Naive B cell (primary cell): Measurements from ENCODE around the gene ABCC10. TPM values are rescaled to one million over a fixed set of nuclear protein-coding genes. Genes with fewer than 3 reads are reported as not detected.
"Not testable (repeated sequence)": the region's sequence is repeated elsewhere in the genome, so short reads cannot be mapped to it uniquely, and the experiment has no call there.

Experiments
- ATAC-seq, 2 donors: fragments of 150-1000 bp; cut with Tn5 transposase; 2 replicates each; pipeline ENCODE4 v1.10.0; 2021; ENCODE audit warnings: low read depth in 2 of 2, mild to moderate bottlenecking in 2 of 2, moderate library complexity in 2 of 2
- DNase-seq: peaks from one replicate; pipeline ENCODE4 v3.0.0; 2022
- H3K27ac Mint-ChIP-seq, 6 donors: one replicate each; pipeline ENCODE4 v1.8.0; 2020 to 2022; ENCODE audit warnings: mild to moderate bottlenecking in 6 of 6, mixed read lengths in 6 of 6, moderate library complexity in 5 of 6, inconsistent platforms in 2 of 6
- H3K27me3 Mint-ChIP-seq, 3 donors: one replicate each; pipeline ENCODE4 v1.8.0; 2021 to 2022; ENCODE audit warnings: mixed read lengths in 3 of 3, mild to moderate bottlenecking in 1 of 3
- H3K36me3 Mint-ChIP-seq, 2 donors: one replicate each; pipeline ENCODE4 v1.8.0; 2020 to 2022; ENCODE audit warnings: mixed read lengths in 2 of 2, inconsistent platforms in 1 of 2, mild to moderate bottlenecking in 1 of 2
- H3K4me1 Mint-ChIP-seq, 3 donors: one replicate each; pipeline ENCODE4 v1.8.0; 2020 to 2022; ENCODE audit warnings: mixed read lengths in 3 of 3, inconsistent platforms in 1 of 3, mild to moderate bottlenecking in 1 of 3, moderate library complexity in 1 of 3
- H3K4me3 Mint-ChIP-seq, 8 donors: one replicate each; pipeline ENCODE4 v1.8.0; 2020 to 2022; ENCODE audit warnings: mild to moderate bottlenecking in 8 of 8, mixed read lengths in 8 of 8, moderate library complexity in 8 of 8, inconsistent platforms in 2 of 8
- H3K9me3 Mint-ChIP-seq, 7 donors: one replicate each; pipeline ENCODE4 v1.8.0; 2020 to 2022; ENCODE audit warnings: mixed read lengths in 7 of 7, mild to moderate bottlenecking in 5 of 7, inconsistent platforms in 2 of 7, moderate library complexity in 1 of 7
- polyA plus RNA-seq, 6 donors: library from polyadenylated mRNA; unstranded; fragments of 300-500 nt; fragmentation: Illumina TruSeq; gene quantifications; one replicate each; pipeline ENCODE4 v1.2.3, GENCODE V29; 2021; ENCODE audit warnings: low read depth in 6 of 6

The ABCC10 gene, protein sequence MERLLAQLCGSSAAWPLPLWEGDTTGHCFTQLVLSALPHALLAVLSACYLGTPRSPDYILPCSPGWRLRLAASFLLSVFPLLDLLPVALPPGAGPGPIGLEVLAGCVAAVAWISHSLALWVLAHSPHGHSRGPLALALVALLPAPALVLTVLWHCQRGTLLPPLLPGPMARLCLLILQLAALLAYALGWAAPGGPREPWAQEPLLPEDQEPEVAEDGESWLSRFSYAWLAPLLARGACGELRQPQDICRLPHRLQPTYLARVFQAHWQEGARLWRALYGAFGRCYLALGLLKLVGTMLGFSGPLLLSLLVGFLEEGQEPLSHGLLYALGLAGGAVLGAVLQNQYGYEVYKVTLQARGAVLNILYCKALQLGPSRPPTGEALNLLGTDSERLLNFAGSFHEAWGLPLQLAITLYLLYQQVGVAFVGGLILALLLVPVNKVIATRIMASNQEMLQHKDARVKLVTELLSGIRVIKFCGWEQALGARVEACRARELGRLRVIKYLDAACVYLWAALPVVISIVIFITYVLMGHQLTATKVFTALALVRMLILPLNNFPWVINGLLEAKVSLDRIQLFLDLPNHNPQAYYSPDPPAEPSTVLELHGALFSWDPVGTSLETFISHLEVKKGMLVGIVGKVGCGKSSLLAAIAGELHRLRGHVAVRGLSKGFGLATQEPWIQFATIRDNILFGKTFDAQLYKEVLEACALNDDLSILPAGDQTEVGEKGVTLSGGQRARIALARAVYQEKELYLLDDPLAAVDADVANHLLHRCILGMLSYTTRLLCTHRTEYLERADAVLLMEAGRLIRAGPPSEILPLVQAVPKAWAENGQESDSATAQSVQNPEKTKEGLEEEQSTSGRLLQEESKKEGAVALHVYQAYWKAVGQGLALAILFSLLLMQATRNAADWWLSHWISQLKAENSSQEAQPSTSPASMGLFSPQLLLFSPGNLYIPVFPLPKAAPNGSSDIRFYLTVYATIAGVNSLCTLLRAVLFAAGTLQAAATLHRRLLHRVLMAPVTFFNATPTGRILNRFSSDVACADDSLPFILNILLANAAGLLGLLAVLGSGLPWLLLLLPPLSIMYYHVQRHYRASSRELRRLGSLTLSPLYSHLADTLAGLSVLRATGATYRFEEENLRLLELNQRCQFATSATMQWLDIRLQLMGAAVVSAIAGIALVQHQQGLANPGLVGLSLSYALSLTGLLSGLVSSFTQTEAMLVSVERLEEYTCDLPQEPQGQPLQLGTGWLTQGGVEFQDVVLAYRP (N-terminal part only)
- 10 to 100 TPM in 5 of 6 donors, 1 to 10 TPM in 1; 9.0 to 21.0 (median 12.3) TPM for polyA plus RNA-seq

GRCh38 chr6:43427406-43428111, at the start of gene ABCC10:
Gene ABCC10 (plus strand): TSS chr6:43427541. CDS start chr6:43427979, 438 bp downstream.
- DNase-seq (peak; percentile 92), ATAC-seq (peak; percentile 90 to 91)
- Mint-ChIP-seq H3K4me3 (peak within 1 kb of the TSS; percentile 95 to 99 (median 98)), H3K4me1 (peaks cover 16 to 28% (median 24%) of the 10 kb centered on the region in 3 donors), H3K36me3 (peaks cover 0 to 3% of the 10 kb centered on the region in 2 donors), H3K9me3 (no peaks in the 10 kb centered on the region), H3K27me3 (no peaks in the 10 kb centered on the region), H3K27ac (peak within 1 kb of the TSS; percentile 91 to 99 (median 98))

DNA sequence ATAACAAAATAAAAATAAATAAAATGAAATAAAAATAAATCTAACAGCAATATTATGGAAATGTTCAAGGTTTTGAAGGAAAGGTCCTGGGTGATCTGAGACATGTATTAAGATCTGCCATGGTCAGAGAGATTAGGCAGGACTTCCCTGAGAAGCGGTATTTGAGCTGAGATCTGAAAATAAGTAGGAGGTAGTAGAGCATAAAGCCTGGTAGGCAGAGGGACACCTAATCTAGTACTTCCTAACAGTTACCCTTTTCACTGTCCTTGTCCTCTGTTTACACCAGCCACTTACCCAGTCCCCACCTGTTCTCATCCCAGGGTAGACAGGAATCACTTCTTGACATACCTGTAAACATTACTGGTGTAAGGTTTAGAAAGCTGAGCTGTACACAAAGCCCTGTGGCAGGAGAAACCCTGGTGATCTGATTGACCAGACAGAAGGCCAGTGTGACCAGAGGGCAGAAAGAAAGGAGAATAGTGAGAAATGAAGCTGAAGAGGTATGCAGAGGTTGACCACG, 49.6 kb upstream of the ABCC10 start:
- ATAC-seq (peak; percentile 52 to 56), DNase-seq (no peak)
- Mint-ChIP-seq H3K27ac (peak overlapping the region in 5 of 6 donors; percentile 28 to 79 (median 44)), H3K27me3 (no peaks in the 10 kb centered on the region), H3K4me3 (peak overlapping the region; percentile 5 to 76 (median 52)), H3K4me1 (peaks cover 45 to 94% (median 65%) of the 10 kb centered on the region in 3 donors), H3K9me3 (peaks cover 0 to 1% (median 0%) of the 10 kb centered on the region in 7 donors), H3K36me3 (peaks cover 0 to 4% of the 10 kb centered on the region in 2 donors)

DNA sequence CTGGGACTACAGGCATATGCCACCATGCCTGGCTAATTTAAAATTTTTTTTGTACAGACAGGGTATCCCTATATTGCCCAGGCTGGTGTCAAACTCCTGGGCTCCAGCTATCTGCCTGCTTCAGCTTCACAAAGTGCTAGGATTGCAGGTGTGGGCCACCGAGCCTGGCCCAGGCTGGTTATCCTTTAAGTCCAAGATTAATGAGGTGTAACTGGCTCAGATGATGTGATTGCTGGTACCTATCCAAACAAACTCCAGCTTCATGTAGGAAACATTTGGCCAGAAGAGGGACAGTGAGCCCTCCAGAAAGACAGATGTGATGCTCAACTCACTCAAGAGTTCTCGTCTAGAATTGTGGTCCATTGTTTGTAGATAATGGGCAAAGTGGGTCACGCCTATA, 48.7 kb upstream of the ABCC10 start:
- H3K4me3 Mint-ChIP-seq: peak overlapping the region in 1 of 8 donors; percentile 61

GRCh38 chr6:43380858-43381257, 46.5 kb upstream of the ABCC10 start:
- peak overlapping the region in 3 of 8 donors; percentile 22 to 81 (median 25) for H3K4me3 Mint-ChIP-seq
- peak overlapping the region in 2 of 6 donors; percentile 53 to 77 for H3K27ac Mint-ChIP-seq
- H3K9me3 Mint-ChIP-seq, ATAC-seq, DNase-seq, H3K27me3 Mint-ChIP-seq, H3K36me3 Mint-ChIP-seq: not testable (repeated sequence)
- peaks cover 65 to 95% (median 81%) of the 10 kb centered on the region in 3 donors for H3K4me1 Mint-ChIP-seq

More for the DNA sequence above, 48.7 kb upstream of the ABCC10 start:
- Mint-ChIP-seq H3K27ac (peak overlapping the region in 1 of 6 donors; percentile 26), H3K36me3 (peaks cover 0 to 4% of the 10 kb centered on the region in 2 donors), H3K27me3 (no peaks in the 10 kb centered on the region), H3K4me1 (peaks cover 46 to 94% (median 67%) of the 10 kb centered on the region in 3 donors), H3K9me3 (peaks cover 0 to 1% (median 0%) of the 10 kb centered on the region in 7 donors)
- DNase-seq (no peak), ATAC-seq (no peak)

DNA sequence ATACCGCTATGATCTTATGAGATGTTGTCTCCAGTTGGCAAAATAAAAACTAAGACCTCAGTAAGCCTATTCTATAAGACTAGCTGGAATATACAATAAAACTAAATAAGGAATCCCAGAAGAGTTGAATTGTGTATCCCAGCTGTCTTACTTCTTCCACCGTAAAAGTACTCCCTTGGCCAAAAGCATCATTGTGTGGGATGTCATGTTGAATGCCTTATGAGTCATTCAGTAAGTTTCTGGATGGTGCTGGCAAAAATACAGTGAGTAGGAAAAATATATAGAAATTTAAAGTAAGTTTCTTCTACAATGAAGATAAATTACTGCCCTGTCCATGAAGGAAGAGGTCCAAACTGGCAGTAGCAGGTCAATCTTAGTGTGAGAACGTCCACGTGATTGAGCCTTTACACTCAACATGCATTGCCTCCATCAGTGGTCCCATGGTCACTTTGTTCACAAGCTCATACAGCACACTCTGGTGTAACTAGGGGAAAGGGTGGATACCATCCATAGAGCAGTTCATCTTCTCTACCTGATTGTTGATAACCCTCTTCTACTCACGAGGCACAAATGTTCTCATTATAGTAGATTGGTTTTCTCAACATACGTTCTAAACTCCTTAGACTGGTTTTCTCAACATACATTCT, 44.2 kb upstream of the ABCC10 start:
- DNase-seq (no peak), ATAC-seq (no peak)
- Mint-ChIP-seq H3K4me3 (peak overlapping the region; percentile 42 to 87 (median 76)), H3K9me3 (peaks cover 0 to 7% (median 4%) of the 10 kb centered on the region in 7 donors), H3K27me3 (no peaks in the 10 kb centered on the region), H3K4me1 (peaks cover 63 to 88% (median 73%) of the 10 kb centered on the region in 3 donors), H3K36me3 (peaks cover 0 to 4% of the 10 kb centered on the region in 2 donors), H3K27ac (peak overlapping the region; percentile 95 to 100 (median 98))

GRCh38 chr6:43386492-43386891, 40.8 kb upstream of the ABCC10 start:
- Mint-ChIP-seq H3K27ac (peak overlapping the region in 4 of 6 donors; percentile 60 to 96 (median 84)), H3K4me3 (peak overlapping the region in 3 of 8 donors; percentile 39 to 52 (median 51)), H3K4me1 (peaks cover 50 to 72% (median 68%) of the 10 kb centered on the region in 3 donors), H3K9me3 (peaks cover 0 to 7% (median 4%) of the 10 kb centered on the region in 7 donors), H3K27me3 (peaks cover 0 to 10% (median 9%) of the 10 kb centered on the region in 3 donors), H3K36me3 (no peaks in the 10 kb centered on the region)
- ATAC-seq (no peak), DNase-seq (no peak)

DNA sequence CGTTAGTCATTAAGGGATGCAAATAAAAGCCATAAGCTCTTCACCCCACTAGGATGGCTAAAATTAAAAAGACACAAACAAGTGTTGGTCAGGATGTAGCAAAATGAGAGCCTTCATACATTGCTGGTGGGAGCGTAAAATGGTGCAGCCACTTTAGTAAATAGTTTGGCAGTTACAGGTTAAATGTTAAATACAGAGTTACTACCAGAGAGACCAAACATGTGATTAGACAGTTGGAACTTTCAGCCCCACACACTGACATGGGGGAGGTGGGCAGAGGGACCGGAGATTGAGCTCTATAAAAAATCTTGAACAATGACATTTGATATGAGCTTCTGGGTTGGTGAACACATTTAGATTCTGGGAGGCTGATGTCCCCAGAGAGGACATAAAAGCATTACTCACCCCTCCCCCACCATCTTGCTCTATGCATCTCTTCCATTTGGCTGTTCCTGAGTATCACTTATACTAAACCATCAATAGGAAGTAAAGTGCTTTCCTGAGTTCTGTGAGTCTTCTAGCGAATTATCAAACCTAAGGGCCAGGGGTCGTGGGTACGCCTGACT, 37.5 kb upstream of the ABCC10 start:
- Mint-ChIP-seq H3K36me3 (no peaks in the 10 kb centered on the region), H3K27me3 (peaks cover 4 to 33% (median 20%) of the 10 kb centered on the region in 3 donors), H3K27ac (no peak overlapping the region), H3K9me3 (peaks cover 0 to 6% (median 0%) of the 10 kb centered on the region in 7 donors), H3K4me3 (no peak overlapping the region), H3K4me1 (peaks cover 43 to 67% (median 62%) of the 10 kb centered on the region in 3 donors)
- ATAC-seq (no peak), DNase-seq (no peak)

GRCh38 chr6:43390753-43391439, 36.4 kb upstream of the ABCC10 start:
- not testable (repeated sequence) for DNase-seq, H3K9me3 Mint-ChIP-seq, ATAC-seq, H3K36me3 Mint-ChIP-seq
- Mint-ChIP-seq H3K4me1 (peaks cover 32 to 57% (median 55%) of the 10 kb centered on the region in 3 donors), H3K4me3 (peak overlapping the region in 5 of 8 donors; percentile 44 to 86 (median 60)), H3K27ac (peak overlapping the region in 1 of 6 donors; percentile 69), H3K27me3 (peaks cover 4 to 33% (median 20%) of the 10 kb centered on the region in 3 donors)

GRCh38 chr6:43391440-43392031, 35.8 kb upstream of the ABCC10 start:
- peaks cover 25 to 54% (median 49%) of the 10 kb centered on the region in 3 donors for H3K4me1 Mint-ChIP-seq
- H3K36me3 Mint-ChIP-seq: no peaks in the 10 kb centered on the region
- H3K27me3 Mint-ChIP-seq: peaks cover 4 to 33% (median 20%) of the 10 kb centered on the region in 3 donors
- ATAC-seq (peak; percentile 8 to 21), DNase-seq (no peak)
- H3K9me3 Mint-ChIP-seq: no peaks in the 10 kb centered on the region
- H3K27ac Mint-ChIP-seq: peak overlapping the region in 3 of 6 donors; percentile 51 to 89 (median 74)
- peak overlapping the region in 7 of 8 donors; percentile 44 to 74 (median 60) for H3K4me3 Mint-ChIP-seq

- Mint-ChIP-seq H3K4me3 (peak overlapping the region; percentile 71 to 92 (median 86)), H3K27me3 (peaks cover 4 to 33% (median 20%) of the 10 kb centered on the region in 3 donors), H3K4me1 (peaks cover 25 to 54% (median 47%) of the 10 kb centered on the region in 3 donors), H3K27ac (peak overlapping the region in 3 of 6 donors; percentile 72 to 86 (median 74))
- H3K36me3 Mint-ChIP-seq, H3K9me3 Mint-ChIP-seq, ATAC-seq, DNase-seq: not testable (repeated sequence)
These were observed 34.2 kb upstream of the ABCC10 start for GRCh38 chr6:43393133-43393532.
